ENCODE results near the gene SDF2L1.

DNA sequence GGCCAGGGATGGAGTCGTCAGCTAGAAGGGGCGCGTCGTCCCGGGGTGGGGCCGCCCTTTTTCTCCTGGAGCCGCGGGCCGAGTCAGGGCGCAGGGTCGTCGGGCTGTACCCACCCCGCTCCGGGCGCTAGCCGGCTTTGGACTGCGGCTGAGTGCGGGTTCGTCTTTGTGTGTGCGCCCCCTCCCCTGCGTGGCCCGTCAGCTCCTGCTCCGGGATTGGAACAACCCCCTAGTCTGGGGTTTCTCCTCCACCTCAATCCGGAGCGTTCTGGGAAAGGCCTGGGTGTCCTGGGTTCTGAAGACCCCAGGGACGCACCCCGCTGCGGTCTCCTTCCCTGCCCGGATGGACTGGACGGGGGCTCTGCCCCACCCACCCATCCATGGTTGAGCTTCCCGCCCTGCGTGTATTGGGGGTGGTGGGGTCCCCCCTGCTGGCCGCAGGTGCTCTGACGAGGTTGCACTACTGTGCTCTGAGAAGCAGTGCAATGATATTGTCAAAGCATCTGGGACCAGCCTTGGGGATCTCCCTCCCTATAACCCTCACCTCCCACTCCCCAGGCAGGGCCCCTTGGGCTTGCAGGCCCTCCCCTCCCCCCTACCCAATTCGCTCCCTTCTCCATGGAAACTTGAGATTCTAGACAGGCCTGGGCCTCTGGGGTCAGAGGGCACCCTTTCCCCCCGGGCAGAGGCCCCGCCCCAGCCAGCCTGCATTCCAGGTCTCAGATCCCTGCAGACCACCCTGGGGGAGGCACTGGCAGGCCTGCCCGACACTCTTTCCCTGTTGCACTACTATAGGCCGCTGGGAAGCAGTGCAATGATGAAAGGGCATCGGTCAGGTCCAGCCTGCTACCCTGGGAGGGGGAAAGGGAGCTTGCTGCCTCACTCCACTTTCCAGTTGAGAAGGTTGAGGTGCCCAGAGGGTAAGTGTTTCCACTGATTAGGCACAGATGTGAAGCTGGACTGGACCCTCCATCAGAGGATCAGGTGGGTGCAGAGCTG is 10.7 kb downstream of the SDF2L1 start:
- no peak for TF ChIP-seq CTCF (IDR thresholded peaks at IDR 0.05)
- no peak for TF ChIP-seq POLR2A (IDR thresholded peaks at IDR 0.05)

Measured in thyroid gland (tissue), 4 donors.